SK-N-SH (cell line): ENCODE results near the gene SLC16A10. TPM values are rescaled to one million over a fixed set of nuclear protein-coding genes. Genes with fewer than 3 reads are reported as not detected.

Source experiments
- CTCF ChIA-PET: fragments of 300-600, 350-600 bp; formaldehyde crosslinking; extraction: SDS; loops from one replicate; lab custom pipeline; 2021; lab: Yijun Ruan, JAX
- POLR2A ChIA-PET: fragments of 350-600 bp; sonication (Branson Sonifier 250); formaldehyde crosslinking; extraction: SDS; loops from one replicate; lab custom pipeline; 2020; ENCODE audit warnings: antibody characterized with exemption, inconsistent platforms; lab: Yijun Ruan, JAX
- DNase-seq: peaks from one replicate; pipeline ENCODE4 v3.0.0; 2012
- H2AFZ ChIP-seq: fragments of 200-600 bp; sonication (generic); 2 replicates; pipeline ENCODE4 v1.8.1; 2016; ENCODE audit warnings: antibody characterized with exemption, mild to moderate bottlenecking, low read depth
- H3F3A ChIP-seq: fragments of 200-600 bp; sonication (generic); replicated peaks from 2 replicates; pipeline ENCODE3; 2016; ENCODE audit warnings: antibody characterized with exemption, mild to moderate bottlenecking; ENCODE audit not compliant: insufficient read depth
- H3K27ac ChIP-seq, 2 experiments: fragments of 200-500 bp in 1 of 2; fragments of 200-600 bp in 1 of 2; sonication (Bioruptor generic) in 1 of 2; sonication (generic), shearing (Covaris generic) in 1 of 2; 2 replicates each; pipeline versions ENCODE4 v1.5.1 to v1.6.1; 2014 to 2016; ENCODE audit warnings: low read depth in 2 of 2, inconsistent platforms in 1 of 2, low read length in 1 of 2, mild to moderate bottlenecking in 1 of 2, mixed read lengths in 1 of 2
- H3K27me3 ChIP-seq: fragments of 200-600 bp; sonication (generic), shearing (Covaris generic); 2 replicates; pipeline ENCODE4 v1.6.1; 2016; ENCODE audit warnings: mixed run types; ENCODE audit not compliant: insufficient read depth
- H3K36me3 ChIP-seq, 2 experiments: fragments of 200-500 bp in 1 of 2; fragments of 200-600 bp in 1 of 2; sonication (Bioruptor generic) in 1 of 2; sonication (generic) in 1 of 2; replicated peaks in 1 of 2; 2 replicates each; pipeline versions ENCODE3 to v1.5.1; 2014 to 2016; ENCODE audit warnings: low read length in 1 of 2, mild to moderate bottlenecking in 1 of 2; ENCODE audit not compliant: insufficient read depth in 2 of 2, control insufficient read depth in 1 of 2
- H3K4me1 ChIP-seq, 2 experiments: fragments of 200-500 bp in 1 of 2; fragments of 200-600 bp in 1 of 2; sonication (Bioruptor generic) in 1 of 2; sonication (generic), shearing (Covaris generic) in 1 of 2; 2 replicates each; pipeline versions ENCODE4 v1.5.1 to v1.6.1; 2014 to 2016; ENCODE audit warnings: low read depth in 1 of 2, low read length in 1 of 2, mixed run types in 1 of 2; ENCODE audit not compliant: insufficient read depth in 2 of 2, control insufficient read depth in 1 of 2
- H3K4me2 ChIP-seq: fragments of 200-600 bp; sonication (generic), shearing (Covaris generic); 2 replicates; pipeline ENCODE4 v1.6.1; 2017; ENCODE audit warnings: mixed run types
- H3K4me3 ChIP-seq, 2 experiments: fragments of 200-500 bp in 1 of 2; fragments of 200-600 bp in 1 of 2; sonication (Bioruptor generic) in 1 of 2; sonication (generic), shearing (Covaris generic) in 1 of 2; 2 replicates each; pipeline versions ENCODE4 v1.5.1 to v1.8.1; 2014 to 2016; ENCODE audit warnings: low read depth in 2 of 2, inconsistent platforms in 1 of 2, low read length in 1 of 2, mild to moderate bottlenecking in 1 of 2, mixed read lengths in 1 of 2, moderate library complexity in 1 of 2
- H3K79me2 ChIP-seq: fragments of 200-600 bp; sonication (generic); 2 replicates; pipeline ENCODE4 v1.8.1; 2017; ENCODE audit warnings: mild to moderate bottlenecking; ENCODE audit not compliant: insufficient read depth
- H3K9ac ChIP-seq: fragments of 200-600 bp; sonication (generic); 2 replicates; pipeline ENCODE4 v1.6.1; 2017; ENCODE audit warnings: mixed run types
- H3K9me2 ChIP-seq: fragments of 200-600 bp; sonication (generic); 2 replicates; pipeline ENCODE4 v1.6.1; 2017; ENCODE audit warnings: mixed run types
- H3K9me3 ChIP-seq: fragments of 200-600 bp; sonication (generic); 2 replicates; pipeline ENCODE4 v1.6.1; 2017; ENCODE audit warnings: mixed run types, mild to moderate bottlenecking, moderate library complexity
- H4K20me1 ChIP-seq: fragments of 200-600 bp; sonication (generic); 2 replicates; pipeline ENCODE4 v1.6.1; 2017; ENCODE audit warnings: mild to moderate bottlenecking, mixed run types; ENCODE audit not compliant: insufficient read depth
- FOXJ3 ChIP-seq: sonication (generic); formaldehyde crosslinking; IDR thresholded peaks from 2 replicates; pipeline ENCODE4 v1.5.1; 2020; ENCODE audit warnings: mild to moderate bottlenecking, missing genetic modification reagents
- FOXM1 ChIP-seq: IDR thresholded peaks from 2 replicates; pipeline ENCODE4 v1.4.0; 2012; ENCODE audit warnings: low read depth, mild to moderate bottlenecking
- GATA2 ChIP-seq: sonication (generic); formaldehyde crosslinking; IDR thresholded peaks from 2 replicates; pipeline ENCODE4 v1.5.0; 2020; ENCODE audit warnings: mild to moderate bottlenecking, missing genetic modification reagents
- MEF2A ChIP-seq: IDR thresholded peaks from 2 replicates; pipeline ENCODE4 v1.4.0; 2012; ENCODE audit warnings: low read depth, borderline replicate concordance
- NFIC ChIP-seq: IDR thresholded peaks from 2 replicates; pipeline ENCODE4 v1.4.0; 2012; ENCODE audit warnings: borderline replicate concordance
- NRF1 ChIP-seq: IDR thresholded peaks from 2 replicates; pipeline ENCODE4 v1.6.1; 2012; ENCODE audit warnings: low read depth, mild to moderate bottlenecking, low read length
- RFX5 ChIP-seq: IDR thresholded peaks from 2 replicates; pipeline ENCODE4 v1.6.1; 2012; ENCODE audit warnings: mild to moderate bottlenecking, improper control_type of control experiment, low read length
- SMC3 ChIP-seq: IDR thresholded peaks from 2 replicates; pipeline ENCODE4 v1.6.1; 2012; ENCODE audit warnings: low read depth, low read length, improper control_type of control experiment
- TAF1 ChIP-seq: IDR thresholded peaks from 2 replicates; pipeline ENCODE4 v1.6.1; 2012; ENCODE audit warnings: low read depth, mild to moderate bottlenecking, low read length, moderate library complexity, borderline replicate concordance
- TCF12 ChIP-seq: IDR thresholded peaks from 2 replicates; pipeline ENCODE4 v1.4.0; 2012
- TEAD4 ChIP-seq: IDR thresholded peaks from 2 replicates; pipeline ENCODE4 v1.4.0; 2012; ENCODE audit warnings: mild to moderate bottlenecking, borderline replicate concordance; ENCODE audit not compliant: insufficient read depth
- USF1 ChIP-seq: IDR thresholded peaks from 2 replicates; pipeline ENCODE4 v1.4.0; 2012; ENCODE audit warnings: low read depth, borderline replicate concordance
- ZBTB33 ChIP-seq: IDR thresholded peaks from 2 replicates; pipeline ENCODE4 v1.4.0; 2012; ENCODE audit warnings: low read depth, borderline replicate concordance
- WGBS: methylation state at CpG from one replicate; pipeline ENCODE4 v1.1.6; 2017; ENCODE audit warnings: low lambda C conversion rate; 5-methylcytosine and 5-hydroxymethylcytosine counted together
- polyA plus RNA-seq, 3 experiments: library from polyadenylated mRNA; depleted of rRNA; stranded (reverse); fragments of >200 nt; gene quantifications; 2 replicates each; pipeline ENCODE4 v1.2.3, GENCODE V29; 2012

Gene SLC16A10
- polyA plus RNA-seq, 1 of the 3 experiments (the other 2 are of a cell fraction): 0.12 TPM

- no peak for DNase-seq
- no peak for TF ChIP-seq NFIC
- no peak for TF ChIP-seq RFX5
- no peak for TF ChIP-seq FOXJ3 (CRISPR knock-in tag)
- TF ChIP-seq FOXM1: no peak
- no peak for TF ChIP-seq USF1
- no peak for TF ChIP-seq TCF12
- TF ChIP-seq ZBTB33: no peak
- no peak for TF ChIP-seq NRF1
- no peak for TF ChIP-seq TAF1
- no peak for TF ChIP-seq GATA2 (CRISPR knock-in tag)
- TF ChIP-seq TEAD4: no peak
- H4K20me1 ChIP-seq: no peaks in the 10 kb centered on the region
- no peaks in the 10 kb centered on the region for H3K27me3 ChIP-seq
- H3K36me3 ChIP-seq: no peaks in the 10 kb centered on the region
- no peak overlapping the region for H2AFZ ChIP-seq
- ChIA-PET POLR2A (no interaction called here), CTCF (interaction anchor here (1.2 kb wide), 1 partner anchor 10 kb away, joined by 5 read pairs; no protein-coding TSS in a partner anchor)
- H3K4me3 ChIP-seq: no peak overlapping the region
- no peak overlapping the region for H3K9ac ChIP-seq
- no peak overlapping the region for H3K4me2 ChIP-seq
- H3K9me3 ChIP-seq: no peaks in the 10 kb centered on the region
- no peaks in the 10 kb centered on the region for H3K9me2 ChIP-seq
- H3F3A ChIP-seq: no peaks in the 10 kb centered on the region
- H3K79me2 ChIP-seq: no peaks in the 10 kb centered on the region
- H3K4me1 ChIP-seq: no peaks in the 10 kb centered on the region
- no peak overlapping the region for H3K27ac ChIP-seq
Measured at GRCh38 chr6:111162504-111162903, 75.2 kb downstream of the SLC16A10 start.

- no peaks in the 10 kb centered on the region for H3K79me2 ChIP-seq
- no peaks in the 10 kb centered on the region for H3F3A ChIP-seq
- TF ChIP-seq NRF1 (no peak), SMC3 (no peak), MEF2A (no peak)
- H3K9ac ChIP-seq: no peak overlapping the region
- ChIA-PET POLR2A (no interaction called here), CTCF (interaction anchor here (0.9 to 1.6 kb wide), 3 partner anchors 9 to 39 kb away, joined by 3 to 6 read pairs (median 5); no protein-coding TSS in a partner anchor)
- no peak overlapping the region for H2AFZ ChIP-seq
- no peaks in the 10 kb centered on the region for H3K9me2 ChIP-seq
- DNase-seq: no peak
- H3K36me3 ChIP-seq: no peaks in the 10 kb centered on the region
- 57% methylated on average over 6 of the region's 6 CpGs for WGBS
- no peaks in the 10 kb centered on the region for H4K20me1 ChIP-seq
- no peak overlapping the region for H3K4me2 ChIP-seq
- no peaks in the 10 kb centered on the region for H3K9me3 ChIP-seq
- no peaks in the 10 kb centered on the region; the same call in 1 of the 2 replicates for H3K27me3 ChIP-seq
- H3K27ac ChIP-seq: no peak overlapping the region
- no peaks in the 10 kb centered on the region for H3K4me1 ChIP-seq
- H3K4me3 ChIP-seq: no peak overlapping the region
Measured at GRCh38 chr6:111171577-111172400, 84.5 kb downstream of the SLC16A10 start.
